ENCODE results near the gene TFB1M.
"Not testable (repeated sequence)": the region's sequence is repeated elsewhere in the genome, so short reads cannot be mapped to it uniquely, and the experiment has no call there.

Gene TFB1M

GRCh38 chr6:155340464-155341129 lies 26.3 kb upstream of the TFB1M start:
- H3K4me3 ChIP-seq (ENCODE audit: low read length), result no peak overlapping the region
- H3K4me2 ChIP-seq (ENCODE audit: low read length), result peak overlapping the region; percentile 35
- H3K9ac ChIP-seq (ENCODE audit: low read length), result no peak overlapping the region
- no peaks in the 10 kb centered on the region for H3K27me3 ChIP-seq (ENCODE audit: low read depth, low read length)
- no peaks in the 10 kb centered on the region for H3K9me3 ChIP-seq (ENCODE audit: insufficient read depth, low read length)
- no peaks in the 10 kb centered on the region for H3K79me2 ChIP-seq (ENCODE audit: low read length)
- H3K4me1 ChIP-seq (ENCODE audit: low read length), result peaks cover 13% of the 10 kb centered on the region
- no peak overlapping the region for H2AFZ ChIP-seq (ENCODE audit: low read depth, low read length)
- no peak for TF ChIP-seq EZH2phosphoT487 (IDR thresholded peaks at IDR 0.05; ENCODE audit: low read depth)
- peak; percentile 23 for TF ChIP-seq CTCF (IDR thresholded peaks at IDR 0.05; ENCODE audit: low read depth, low read length)
- H3K27ac ChIP-seq (ENCODE audit: low read length), result no peak overlapping the region
- no peaks in the 10 kb centered on the region for H4K20me1 ChIP-seq (ENCODE audit: insufficient read depth, low read length)
- H3K36me3 ChIP-seq (replicated peaks; ENCODE audit: low read depth, low read length), result no peaks in the 10 kb centered on the region

- not testable (repeated sequence) for H3K4me3 ChIP-seq (ENCODE audit: low read length); H3K9me3 ChIP-seq (ENCODE audit: insufficient read depth, low read length); H4K20me1 ChIP-seq (ENCODE audit: insufficient read depth, low read length); H3K4me2 ChIP-seq (ENCODE audit: low read length); H3K27ac ChIP-seq (ENCODE audit: low read length); H3K9ac ChIP-seq (ENCODE audit: low read length); H3K36me3 ChIP-seq (replicated peaks; ENCODE audit: low read depth, low read length); H3K27me3 ChIP-seq (ENCODE audit: low read depth, low read length); H3K79me2 ChIP-seq (ENCODE audit: low read length); H2AFZ ChIP-seq (ENCODE audit: low read depth, low read length)
- H3K4me1 ChIP-seq (ENCODE audit: low read length), result peaks cover 13% of the 10 kb centered on the region
These were observed 25.6 kb upstream of the TFB1M start for GRCh38 chr6:155339929-155340328.

- H3K9me3 ChIP-seq (ENCODE audit: insufficient read depth, low read length); H3K9ac ChIP-seq (ENCODE audit: low read length); H2AFZ ChIP-seq (ENCODE audit: low read depth, low read length); H3K27me3 ChIP-seq (ENCODE audit: low read depth, low read length); H4K20me1 ChIP-seq (ENCODE audit: insufficient read depth, low read length); H3K79me2 ChIP-seq (ENCODE audit: low read length); H3K27ac ChIP-seq (ENCODE audit: low read length); H3K36me3 ChIP-seq (replicated peaks; ENCODE audit: low read depth, low read length); H3K4me2 ChIP-seq (ENCODE audit: low read length); H3K4me3 ChIP-seq (ENCODE audit: low read length): not testable (repeated sequence)
- peaks cover 19% of the 10 kb centered on the region for H3K4me1 ChIP-seq (ENCODE audit: low read length)
These were observed 24.0 kb upstream of the TFB1M start for GRCh38 chr6:155338237-155338636.

GRCh38 chr6:155335265-155335664 lies 21.0 kb upstream of the TFB1M start:
- TF ChIP-seq EZH2phosphoT487 (IDR thresholded peaks at IDR 0.05; ENCODE audit: low read depth), result no peak
- no peak for TF ChIP-seq CTCF (IDR thresholded peaks at IDR 0.05; ENCODE audit: low read depth, low read length)
- no peak overlapping the region for H3K27ac ChIP-seq (ENCODE audit: low read length)
- no peaks in the 10 kb centered on the region for H4K20me1 ChIP-seq (ENCODE audit: insufficient read depth, low read length)
- no peak overlapping the region for H3K4me2 ChIP-seq (ENCODE audit: low read length)
- no peak overlapping the region for H2AFZ ChIP-seq (ENCODE audit: low read depth, low read length)
- H3K4me1 ChIP-seq (ENCODE audit: low read length), result peaks cover 9% of the 10 kb centered on the region
- H3K27me3 ChIP-seq (ENCODE audit: low read depth, low read length), result no peaks in the 10 kb centered on the region
- no peak overlapping the region for H3K9ac ChIP-seq (ENCODE audit: low read length)
- H3K9me3 ChIP-seq (ENCODE audit: insufficient read depth, low read length), result no peaks in the 10 kb centered on the region
- no peak overlapping the region for H3K4me3 ChIP-seq (ENCODE audit: low read length)
- H3K79me2 ChIP-seq (ENCODE audit: low read length), result no peaks in the 10 kb centered on the region
- no peaks in the 10 kb centered on the region for H3K36me3 ChIP-seq (replicated peaks; ENCODE audit: low read depth, low read length)

- not testable (repeated sequence) for H3K4me1 ChIP-seq (ENCODE audit: low read length); H2AFZ ChIP-seq (ENCODE audit: low read depth, low read length); H3K9ac ChIP-seq (ENCODE audit: low read length); H3K4me3 ChIP-seq (ENCODE audit: low read length); H4K20me1 ChIP-seq (ENCODE audit: insufficient read depth, low read length); H3K9me3 ChIP-seq (ENCODE audit: insufficient read depth, low read length); H3K27me3 ChIP-seq (ENCODE audit: low read depth, low read length); H3K79me2 ChIP-seq (ENCODE audit: low read length); H3K36me3 ChIP-seq (replicated peaks; ENCODE audit: low read depth, low read length); H3K4me2 ChIP-seq (ENCODE audit: low read length); H3K27ac ChIP-seq (ENCODE audit: low read length)
These were observed 19.8 kb upstream of the TFB1M start for GRCh38 chr6:155334073-155334472.
